HG03457 (cell line): ENCODE data around the gene TIGD1.

Experiments
- ATAC-seq: cut with Tn5 transposase; IDR thresholded peaks from one replicate; pipeline ENCODE4 v1.9.1; 2021; ENCODE audit warnings: moderate number of reproducible peaks; ENCODE audit not compliant: unreplicated experiment

TIGD1 gene

DNA sequence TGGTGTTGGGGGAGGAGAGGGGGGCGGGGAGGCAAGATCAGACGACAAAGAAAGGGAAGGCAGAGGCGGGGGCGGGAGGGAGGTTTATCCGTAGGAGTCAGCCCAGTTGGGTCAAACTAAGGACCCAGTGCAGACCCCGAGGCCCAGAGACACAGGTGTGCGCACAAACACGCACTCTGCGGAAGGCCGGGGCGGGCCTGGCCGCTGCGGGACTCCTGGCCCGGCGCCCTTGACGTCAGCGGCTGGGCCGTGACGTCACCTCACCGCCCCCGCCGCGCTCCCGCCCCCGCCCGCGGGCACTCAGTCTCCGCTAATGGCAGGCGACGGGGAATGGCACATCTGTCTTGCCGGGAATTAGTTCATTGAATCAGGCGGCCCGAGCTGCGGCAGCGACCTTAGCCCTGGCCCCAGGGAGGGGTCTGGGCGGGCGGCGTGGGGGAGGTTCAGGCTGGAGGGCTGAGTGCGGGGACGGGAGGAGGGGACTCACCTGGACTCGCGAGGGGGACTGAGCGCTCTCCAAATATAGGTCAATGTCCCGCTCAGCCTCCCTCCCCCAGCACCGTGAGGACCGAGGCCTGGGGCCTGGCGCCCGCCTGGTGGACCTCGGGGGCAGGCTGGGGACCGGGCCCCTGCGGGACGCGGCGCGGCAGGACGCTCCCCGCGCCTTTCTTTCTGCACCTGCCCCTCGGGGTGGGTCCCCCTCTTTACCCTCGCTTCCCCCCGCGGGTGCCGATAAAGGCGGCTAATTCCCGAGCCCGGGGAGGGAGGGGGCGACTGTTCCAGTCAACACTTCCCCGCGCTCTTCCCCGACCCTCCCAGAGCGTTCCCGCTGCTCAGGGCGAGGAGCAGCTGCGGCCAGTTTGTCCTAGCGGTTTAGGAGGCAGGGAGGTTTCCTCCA is 47.2 kb downstream of the TIGD1 start:
- no peak for ATAC-seq

GRCh38 chr2:232502511-232502910 is 47.8 kb downstream of the TIGD1 start:
- no peak for ATAC-seq

DNA sequence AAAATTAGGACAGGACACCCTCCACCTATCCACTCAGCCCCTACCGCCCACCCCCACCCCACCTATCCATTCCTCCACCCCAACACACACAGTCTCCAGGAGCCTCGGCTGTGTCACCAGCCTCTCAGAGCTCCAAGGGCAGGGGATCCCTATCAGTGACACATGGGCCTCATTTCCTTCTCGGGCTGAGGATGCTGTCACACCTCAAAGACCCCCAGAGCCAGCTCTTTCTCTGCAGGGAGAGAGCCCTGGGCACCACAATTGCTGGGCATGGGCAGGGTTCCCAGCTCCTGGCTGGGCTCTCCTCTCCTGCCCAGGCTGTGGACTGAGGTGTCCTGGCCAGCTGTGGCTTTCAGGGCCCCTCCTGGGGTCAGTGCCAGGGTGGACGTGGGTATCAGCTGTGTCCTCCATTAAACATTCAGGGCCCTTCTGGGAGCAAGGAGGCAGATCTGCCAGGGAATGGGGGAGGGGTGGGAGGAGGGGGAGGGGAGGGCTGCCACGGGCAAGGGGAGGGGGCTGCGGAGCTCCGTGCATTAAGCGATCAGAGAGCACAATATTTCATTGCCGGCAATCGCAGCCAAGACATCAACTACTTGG is 48.5 kb downstream of the TIGD1 start:
- ATAC-seq = no peak

DNA sequence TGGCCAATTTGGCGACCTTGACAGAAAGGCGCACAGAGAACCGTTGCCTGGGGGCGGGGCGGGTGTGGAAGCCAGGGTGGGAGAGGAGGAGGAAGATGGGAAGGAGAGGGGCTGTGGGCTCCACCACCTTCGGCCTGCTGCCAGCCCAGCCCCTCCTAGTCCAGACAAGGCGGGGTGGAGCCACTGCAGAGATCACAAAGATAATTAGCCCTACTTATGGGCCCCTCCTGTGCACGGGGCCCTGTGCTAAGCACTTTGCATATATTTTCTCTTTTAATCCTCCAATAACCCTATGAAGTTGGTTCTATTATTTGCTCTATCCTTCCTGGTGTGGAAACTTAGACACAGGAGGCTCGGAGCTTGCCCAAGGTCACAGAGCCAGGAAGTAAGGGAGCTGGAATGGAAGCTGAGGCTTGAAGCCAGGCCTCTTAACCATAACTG is 49.0 kb downstream of the TIGD1 start:
- ATAC-seq = no peak

GRCh38 chr2:232498452-232498851 is 51.9 kb downstream of the TIGD1 start:
- no peak for ATAC-seq
